Activated CD8-positive, alpha-beta memory T cell treated with anti-CD3 and anti-CD28 coated beads, Interleukin-2, amount 10 ng/mL, durations not matched to agents 7 days and 5 days (primary cell): ENCODE results near the gene BACE1. TPM values are rescaled to one million over a fixed set of nuclear protein-coding genes. Genes with fewer than 3 reads are reported as not detected.

ENCODE experiments used
- ATAC-seq: fragments of 150-1000 bp; cut with Tn5 transposase; one replicate; pipeline ENCODE4 v1.10.0; 2021; ENCODE audit warnings: moderate library complexity
- CTCF ChIA-PET: fragments of 350-600 bp; sonication (Branson Sonifier 250); formaldehyde crosslinking; loops from one replicate; lab custom pipeline; 2021; ENCODE audit warnings: antibody characterized with exemption; lab: Charles Lee
- DNase-seq: peaks from one replicate; pipeline ENCODE4 v3.0.0-alpha.2; 2020
- H3K27ac Mint-ChIP-seq: one replicate; pipeline ENCODE4 v1.8.0; 2021; ENCODE audit warnings: mild to moderate bottlenecking, mixed read lengths
- H3K27me3 Mint-ChIP-seq: one replicate; pipeline ENCODE4 v1.8.0; 2021; ENCODE audit warnings: mixed read lengths
- H3K36me3 Mint-ChIP-seq: one replicate; pipeline ENCODE4 v1.8.0; 2021; ENCODE audit warnings: mild to moderate bottlenecking, mixed read lengths
- H3K4me1 Mint-ChIP-seq: one replicate; pipeline ENCODE4 v1.8.0; 2021; ENCODE audit warnings: mixed read lengths
- H3K4me3 Mint-ChIP-seq: one replicate; pipeline ENCODE4 v1.8.0; 2021; ENCODE audit warnings: mild to moderate bottlenecking, moderate library complexity, mixed read lengths
- H3K9me3 Mint-ChIP-seq: one replicate; pipeline ENCODE4 v1.8.0; 2022; ENCODE audit warnings: low read depth, mixed read lengths
- total RNA-seq, 2 experiments: library from RNA; stranded (reverse); gene quantifications; one replicate each; pipeline ENCODE4 v1.2.3, GENCODE V29; 2021

Gene BACE1
- total RNA-seq, 2 experiments from 2014 or later, result 0.79 to 1.7 TPM

DNA sequence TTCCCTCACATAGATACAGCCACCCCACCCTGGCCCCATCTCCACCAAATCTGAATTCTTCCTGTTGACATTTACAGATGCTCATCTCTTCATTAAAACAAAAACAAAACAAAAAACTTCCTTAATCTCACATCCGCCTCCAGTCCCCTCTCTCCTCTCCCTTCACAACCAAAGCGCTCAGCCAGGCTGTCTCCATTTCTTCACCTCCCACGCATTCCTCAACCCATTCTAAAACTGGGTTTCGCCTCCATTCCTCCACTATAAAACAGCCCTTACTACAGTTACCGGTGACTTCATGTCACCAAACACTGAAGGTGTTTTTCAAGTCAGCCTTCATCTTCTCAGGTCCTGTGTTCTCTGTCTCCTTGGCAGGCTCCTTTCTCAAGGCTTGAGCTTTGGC, 15.3 kb downstream of the BACE1 start:
- no peaks in the 10 kb centered on the region for H3K9me3 Mint-ChIP-seq
- DNase-seq, result no peak
- CTCF ChIA-PET, result no interaction called here
- H3K36me3 Mint-ChIP-seq, result no peaks in the 10 kb centered on the region
- H3K4me3 Mint-ChIP-seq, result no peak overlapping the region
- H3K27me3 Mint-ChIP-seq, result no peaks in the 10 kb centered on the region
- ATAC-seq, result no peak
- no peak overlapping the region for H3K27ac Mint-ChIP-seq
- no peaks in the 10 kb centered on the region for H3K4me1 Mint-ChIP-seq

DNA sequence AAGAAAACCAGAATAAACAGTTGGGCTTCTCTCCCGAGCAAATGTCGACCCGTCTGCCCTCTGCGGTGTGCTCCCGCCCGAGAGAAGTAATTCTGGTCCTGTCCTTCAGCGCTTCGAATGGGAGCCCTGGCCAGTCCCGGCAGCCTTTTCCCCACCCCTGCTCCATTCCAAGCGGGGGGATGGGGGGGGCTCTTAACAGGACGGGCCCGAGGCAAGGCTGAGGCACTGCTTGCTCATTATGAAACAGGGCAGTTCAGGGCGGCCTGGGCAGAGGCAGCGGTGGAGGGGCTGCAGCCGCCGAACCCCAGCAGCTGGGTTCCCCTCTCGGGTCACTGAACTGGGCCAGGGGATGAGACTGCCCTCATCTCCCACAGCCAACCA, 15.8 kb downstream of the BACE1 start:
- ATAC-seq (no peak), DNase-seq (no peak)
- H3K4me3 Mint-ChIP-seq, result no peak overlapping the region
- CTCF ChIA-PET, result no interaction called here
- no peaks in the 10 kb centered on the region for H3K4me1 Mint-ChIP-seq
- H3K36me3 Mint-ChIP-seq, result no peaks in the 10 kb centered on the region
- H3K27ac Mint-ChIP-seq, result no peak overlapping the region
- no peaks in the 10 kb centered on the region for H3K9me3 Mint-ChIP-seq
- H3K27me3 Mint-ChIP-seq, result no peaks in the 10 kb centered on the region

DNA sequence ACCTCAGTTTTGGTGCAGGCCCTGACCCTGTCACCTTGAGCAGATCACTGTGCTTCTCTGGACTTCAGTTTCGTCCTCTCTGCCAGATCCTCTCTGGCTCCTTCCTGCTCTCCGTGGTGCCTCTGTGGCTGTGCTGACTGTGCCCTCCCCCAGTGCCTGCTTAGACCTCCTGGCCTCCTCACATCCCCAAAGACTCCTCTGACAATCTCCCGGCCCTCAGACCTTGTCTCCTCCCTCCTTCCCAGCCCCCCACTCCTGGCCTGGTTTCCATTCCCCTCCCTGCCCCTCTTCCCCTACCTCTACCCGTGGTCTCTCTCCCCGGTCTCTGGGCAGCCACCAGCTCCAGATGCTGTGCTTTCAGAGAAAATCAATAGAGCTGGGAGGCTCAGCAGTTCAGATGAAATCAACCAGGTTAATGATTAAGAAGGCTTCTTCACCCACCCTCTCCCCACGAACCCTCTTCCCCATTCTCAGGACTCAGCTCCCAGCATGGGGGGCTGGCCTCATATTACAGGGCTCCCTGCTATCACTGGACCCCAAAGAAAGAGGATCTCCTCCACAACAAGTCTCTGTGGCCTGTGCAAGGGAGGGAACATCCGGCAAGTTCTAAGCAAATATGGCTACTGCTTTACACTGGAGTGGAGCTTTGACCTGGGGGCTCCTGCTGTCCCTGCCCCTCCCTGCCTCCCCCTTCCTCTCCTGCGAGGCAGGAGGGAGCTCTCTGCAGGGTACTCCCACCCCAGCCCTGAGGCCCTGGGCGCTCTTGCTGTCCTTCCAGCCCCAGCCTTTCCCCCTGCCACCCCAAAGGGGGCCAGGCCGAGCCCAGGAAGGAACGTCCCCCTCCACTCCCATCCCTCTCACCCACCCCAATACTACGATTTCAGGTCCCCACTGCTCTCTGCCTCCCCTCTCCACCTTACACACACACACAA, 16.4 kb downstream of the BACE1 start:
- no peaks in the 10 kb centered on the region for H3K9me3 Mint-ChIP-seq
- H3K27me3 Mint-ChIP-seq, result no peaks in the 10 kb centered on the region
- no peaks in the 10 kb centered on the region for H3K36me3 Mint-ChIP-seq
- H3K4me3 Mint-ChIP-seq, result no peak overlapping the region
- H3K4me1 Mint-ChIP-seq, result no peaks in the 10 kb centered on the region
- no peak for ATAC-seq
- DNase-seq, result no peak
- H3K27ac Mint-ChIP-seq, result no peak overlapping the region
- CTCF ChIA-PET, result no interaction called here

DNA sequence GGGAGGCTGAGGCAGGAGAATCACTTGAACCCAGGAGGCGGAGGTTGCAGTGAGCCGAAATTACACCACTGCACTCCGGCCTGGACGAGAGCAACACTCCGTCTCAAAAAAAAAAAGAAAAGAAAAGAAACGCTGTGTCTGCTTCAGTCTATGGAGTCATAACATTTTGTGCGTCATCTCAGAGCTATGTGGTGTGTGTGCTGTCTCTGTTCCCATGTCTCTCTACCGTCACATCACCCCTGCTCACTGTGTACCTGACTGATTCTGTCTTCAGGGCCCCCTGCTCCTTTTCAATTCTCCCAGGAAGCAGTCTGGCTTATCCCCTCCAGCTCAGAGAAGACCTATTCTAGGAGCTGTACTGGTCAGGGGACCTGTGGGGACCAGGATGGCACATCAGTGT, 17.9 kb downstream of the BACE1 start:
- no peaks in the 10 kb centered on the region for H3K9me3 Mint-ChIP-seq
- no peaks in the 10 kb centered on the region for H3K27me3 Mint-ChIP-seq
- H3K36me3 Mint-ChIP-seq, result no peaks in the 10 kb centered on the region
- no peak overlapping the region for H3K4me3 Mint-ChIP-seq
- H3K4me1 Mint-ChIP-seq, result no peaks in the 10 kb centered on the region
- DNase-seq, result no peak
- CTCF ChIA-PET, result no interaction called here
- no peak overlapping the region for H3K27ac Mint-ChIP-seq
- no peak for ATAC-seq

DNA sequence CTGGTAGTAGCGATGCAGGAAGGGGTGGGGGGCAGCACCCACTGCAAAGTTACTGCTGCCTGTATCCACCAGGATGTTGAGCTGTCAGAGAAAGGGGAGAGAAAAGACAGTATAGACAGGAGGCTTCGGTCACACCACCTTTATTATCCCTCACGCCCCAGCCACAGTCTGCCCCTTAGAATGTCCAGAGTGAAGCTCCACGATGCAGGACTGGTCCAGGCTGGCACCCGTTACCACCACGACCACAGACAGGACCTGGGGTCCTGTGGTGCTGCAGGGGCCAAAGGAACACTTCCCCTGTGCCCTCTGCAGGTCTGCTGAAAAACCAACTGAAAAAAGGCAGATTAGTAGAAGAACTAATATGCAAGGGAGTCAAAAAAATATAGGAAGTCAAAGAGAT, 19.2 kb downstream of the BACE1 start:
- CTCF ChIA-PET, result no interaction called here
- Mint-ChIP-seq H3K4me1 (no peaks in the 10 kb centered on the region), H3K27ac (no peak overlapping the region), H3K9me3 (no peaks in the 10 kb centered on the region), H3K4me3 (no peak overlapping the region), H3K27me3 (no peaks in the 10 kb centered on the region), H3K36me3 (no peaks in the 10 kb centered on the region)
- DNase-seq, result no peak
- ATAC-seq, result no peak

DNA sequence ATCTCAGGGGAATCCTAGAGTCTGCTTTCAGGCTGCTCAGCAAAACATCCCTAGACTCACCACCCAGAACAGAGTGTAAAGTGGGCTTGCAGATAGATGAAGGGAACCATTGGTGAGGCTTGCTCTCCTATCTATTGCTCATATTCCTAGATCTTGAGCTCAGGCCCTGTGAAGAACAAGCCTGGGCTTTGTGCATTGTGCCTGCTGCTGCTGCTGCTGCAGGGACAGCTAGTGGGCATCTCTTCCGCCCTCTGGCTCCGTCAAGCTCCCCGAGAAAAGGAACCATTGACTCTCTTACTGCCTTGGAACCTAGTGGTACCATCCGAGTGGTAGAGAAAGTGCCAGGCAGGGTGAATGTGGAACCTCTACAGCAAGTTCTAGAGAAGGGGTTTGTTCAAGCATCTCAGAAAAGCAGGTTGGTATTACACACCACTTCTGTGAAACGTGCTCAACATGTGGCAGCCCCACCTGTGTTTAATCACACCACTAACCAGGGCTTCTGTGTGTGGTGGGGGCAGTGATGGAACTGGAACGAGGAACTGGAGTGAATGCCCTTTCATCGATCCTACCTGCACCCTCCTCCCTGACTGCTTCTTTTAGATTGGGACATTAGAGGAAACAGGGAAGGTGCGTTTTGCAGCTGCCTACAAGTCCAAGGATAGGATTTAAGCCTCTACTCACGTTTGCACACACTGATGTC, 20.5 kb downstream of the BACE1 start:
- no peak overlapping the region for H3K27ac Mint-ChIP-seq
- no peaks in the 10 kb centered on the region for H3K36me3 Mint-ChIP-seq
- H3K4me1 Mint-ChIP-seq, result no peaks in the 10 kb centered on the region
- H3K9me3 Mint-ChIP-seq, result no peaks in the 10 kb centered on the region
- DNase-seq, result no peak
- CTCF ChIA-PET, result no interaction called here
- no peak for ATAC-seq
- H3K4me3 Mint-ChIP-seq, result no peak overlapping the region
- H3K27me3 Mint-ChIP-seq, result no peaks in the 10 kb centered on the region

DNA sequence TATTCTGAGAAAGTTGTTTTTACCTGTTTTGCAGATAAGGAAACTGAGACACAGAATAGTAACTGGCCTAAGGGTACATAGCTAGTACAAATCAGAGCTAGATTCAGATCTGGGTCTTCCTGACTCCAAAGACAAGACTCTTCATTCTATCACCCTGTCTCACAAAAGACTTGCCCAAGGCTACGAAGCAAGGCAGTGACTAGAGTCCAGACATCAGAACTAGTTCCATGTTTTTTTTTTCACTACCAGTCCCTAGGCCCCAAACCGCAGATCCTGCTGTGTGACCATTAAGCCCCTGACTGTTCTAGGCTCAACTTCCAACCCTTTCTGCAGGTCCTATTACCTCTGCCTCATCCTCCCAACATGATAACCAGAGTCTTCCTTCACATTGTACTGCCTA, 23.4 kb downstream of the BACE1 start:
- Mint-ChIP-seq H3K36me3 (no peaks in the 10 kb centered on the region), H3K27ac (no peak overlapping the region)
- CTCF ChIA-PET, result no interaction called here

DNA sequence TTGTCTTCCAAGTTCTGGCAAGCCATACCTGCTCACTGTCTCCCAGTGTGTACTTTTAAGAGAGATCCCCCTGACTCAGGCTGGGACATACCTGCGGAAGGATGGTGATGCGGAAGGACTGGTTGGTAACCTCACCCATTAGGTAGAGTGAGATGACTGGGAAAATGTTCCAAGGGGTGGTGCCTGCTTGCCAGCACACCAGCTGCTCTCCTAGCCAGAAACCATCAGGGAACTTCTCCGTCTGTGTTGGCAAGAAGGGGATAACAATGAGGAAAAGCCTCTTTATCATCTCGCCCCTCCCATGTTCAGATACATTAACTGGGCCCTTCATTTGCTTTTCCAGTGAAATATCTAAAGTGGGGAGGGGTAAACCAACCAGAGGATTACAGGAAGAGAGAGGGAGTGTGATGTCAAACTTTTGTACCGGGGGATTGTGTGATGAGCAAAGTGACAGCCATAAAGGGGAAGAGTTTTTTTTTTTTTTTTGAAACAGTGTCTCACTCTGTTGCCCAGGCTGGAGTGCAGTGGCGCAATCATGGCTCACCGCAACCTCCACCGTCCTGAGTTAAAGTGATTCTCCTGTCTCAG, 25.2 kb downstream of the BACE1 start, which contains the start of gene BACE1-AS:
Gene BACE1-AS, plus strand, starts transcription at position 538 of the 588 bp plus-strand sequence.
- Mint-ChIP-seq H3K36me3 (peaks cover 4% of the 10 kb centered on the region), H3K9me3 (no peaks in the 10 kb centered on the region), H3K27me3 (no peaks in the 10 kb centered on the region), H3K4me3 (no peak within 1 kb of the TSS), H3K4me1 (no peaks in the 10 kb centered on the region), H3K27ac (no peak within 1 kb of the TSS)
- no peak for DNase-seq
- CTCF ChIA-PET, result no interaction called here
- no peak for ATAC-seq

More for the DNA sequence above, 23.4 kb downstream of the BACE1 start:
- Mint-ChIP-seq H3K4me1 (no peaks in the 10 kb centered on the region), H3K27me3 (no peaks in the 10 kb centered on the region), H3K9me3 (no peaks in the 10 kb centered on the region), H3K4me3 (no peak overlapping the region)
- no peak for ATAC-seq
- no peak for DNase-seq

DNA sequence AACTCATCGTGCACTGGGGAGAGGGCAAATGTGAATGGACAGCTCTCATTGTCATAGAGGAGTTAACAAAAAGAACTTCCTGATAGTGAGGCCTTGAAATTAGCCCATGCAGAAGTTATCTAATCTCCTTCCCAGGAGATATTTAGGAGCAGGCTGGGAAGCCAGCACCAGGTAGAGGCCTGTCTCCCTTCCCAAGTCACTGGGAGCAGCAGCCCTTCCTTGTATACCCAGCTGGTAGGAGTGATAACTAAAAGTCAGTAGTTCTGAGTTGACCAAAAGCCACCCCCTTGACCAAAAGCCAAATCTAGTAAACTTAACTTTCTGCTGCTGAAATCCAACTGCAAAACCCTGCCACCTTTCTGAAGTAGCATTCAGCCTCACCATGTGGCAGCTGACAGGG, 26.3 kb downstream of the BACE1 start:
- Mint-ChIP-seq H3K4me3 (no peak overlapping the region), H3K27ac (no peak overlapping the region), H3K4me1 (no peaks in the 10 kb centered on the region), H3K27me3 (no peaks in the 10 kb centered on the region), H3K9me3 (no peaks in the 10 kb centered on the region), H3K36me3 (peaks cover 11% of the 10 kb centered on the region)
- CTCF ChIA-PET, result no interaction called here
- DNase-seq (no peak), ATAC-seq (no peak)

DNA sequence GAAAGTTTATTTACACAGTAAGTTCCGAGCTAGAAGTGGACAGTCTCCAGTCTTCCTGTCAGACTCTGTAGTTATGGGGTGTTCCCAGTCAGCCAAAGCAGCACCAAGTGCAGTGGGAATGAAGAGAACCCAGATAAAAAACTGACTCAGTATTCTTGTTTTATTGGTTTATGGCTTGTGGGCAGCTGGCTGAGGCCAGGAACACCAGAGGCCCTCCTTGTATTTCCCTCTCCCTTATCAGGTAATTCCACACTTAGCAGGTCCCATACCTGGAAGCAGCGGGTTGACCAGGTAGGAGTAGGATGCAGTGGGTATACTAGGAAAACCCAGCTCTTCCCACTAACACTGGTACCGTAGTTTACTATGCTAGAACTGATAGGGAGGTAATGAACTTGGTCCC, 28.4 kb downstream of the BACE1 start:
- CTCF ChIA-PET, result interaction anchor here (1.4 kb wide), 1 partner anchor 25 kb away, joined by 4 read pairs; no protein-coding TSS in a partner anchor
- peaks cover 16% of the 10 kb centered on the region for H3K36me3 Mint-ChIP-seq
- no peak overlapping the region for H3K4me3 Mint-ChIP-seq
- no peaks in the 10 kb centered on the region for H3K9me3 Mint-ChIP-seq
- no peak for DNase-seq
- no peaks in the 10 kb centered on the region for H3K27me3 Mint-ChIP-seq
- H3K4me1 Mint-ChIP-seq, result no peaks in the 10 kb centered on the region
- ATAC-seq, result no peak
- no peak overlapping the region for H3K27ac Mint-ChIP-seq

DNA sequence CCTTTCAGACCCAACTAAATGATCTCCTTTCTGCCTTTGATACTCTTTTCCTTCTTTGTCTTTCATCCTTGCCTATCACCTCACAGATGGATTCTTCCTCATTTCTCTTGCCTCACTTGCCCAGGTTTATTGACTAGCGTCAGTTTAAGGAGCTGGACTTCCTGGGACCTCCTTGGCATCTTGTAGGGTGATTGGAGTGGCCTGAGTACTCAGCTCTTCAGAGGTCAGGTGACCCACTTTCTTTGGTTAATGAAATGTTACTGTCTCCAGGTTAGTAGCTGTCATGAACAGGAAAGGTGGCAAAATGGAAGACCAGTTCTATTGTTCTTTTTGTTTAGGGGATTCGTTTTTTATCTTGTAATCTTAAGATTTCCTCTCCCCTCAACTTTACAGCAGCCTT, 29.5 kb downstream of the BACE1 start:
- DNase-seq, result no peak
- CTCF ChIA-PET, result no interaction called here
- Mint-ChIP-seq H3K36me3 (peaks cover 25% of the 10 kb centered on the region), H3K27me3 (no peaks in the 10 kb centered on the region), H3K9me3 (no peaks in the 10 kb centered on the region), H3K4me3 (no peak overlapping the region), H3K4me1 (no peaks in the 10 kb centered on the region), H3K27ac (no peak overlapping the region)
- ATAC-seq, result no peak

DNA sequence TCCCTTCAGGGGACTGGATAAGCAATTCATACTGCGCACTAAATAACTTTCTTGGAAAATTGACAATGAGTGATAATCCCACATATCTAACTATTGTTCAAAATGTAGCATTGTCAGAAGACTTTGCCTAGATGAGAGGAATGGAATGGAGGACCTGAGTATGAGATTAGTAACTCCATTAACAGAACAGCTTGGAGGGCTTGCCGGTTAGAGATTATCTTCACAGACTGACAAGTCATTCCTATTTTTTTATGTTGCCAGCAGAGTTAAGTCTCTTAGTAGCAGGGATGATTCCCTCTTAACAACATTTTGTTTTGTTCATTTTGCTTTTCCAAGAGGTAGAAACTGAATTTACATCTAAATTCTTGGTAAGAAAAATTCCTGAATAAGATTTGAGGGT, 32.0 kb downstream of the BACE1 start:
- CTCF ChIA-PET, result no interaction called here
- DNase-seq (no peak), ATAC-seq (no peak)
- Mint-ChIP-seq H3K4me1 (peaks cover 18% of the 10 kb centered on the region), H3K4me3 (no peak overlapping the region), H3K27me3 (no peaks in the 10 kb centered on the region), H3K9me3 (no peaks in the 10 kb centered on the region), H3K27ac (no peak overlapping the region), H3K36me3 (peaks cover 29% of the 10 kb centered on the region)

DNA sequence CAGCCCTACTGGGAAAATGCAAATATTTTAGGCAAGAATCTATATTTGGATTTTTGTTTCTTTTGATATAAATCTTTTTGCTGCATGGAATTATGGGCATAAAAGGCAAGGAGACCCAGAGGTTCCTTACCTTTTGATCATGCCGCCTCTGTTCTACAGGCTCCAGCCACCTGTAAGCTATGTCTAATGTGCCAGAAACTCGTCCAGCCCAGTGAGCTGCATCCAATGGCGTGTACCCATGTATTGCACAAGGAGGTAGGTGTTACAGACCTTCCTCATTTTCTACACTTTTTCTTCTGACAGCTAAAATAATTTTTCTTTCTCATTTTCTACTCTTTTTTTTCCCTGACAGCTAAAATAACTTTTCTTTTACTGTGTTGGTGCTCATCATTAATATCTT, 33.1 kb downstream of the BACE1 start:
- H3K4me1 Mint-ChIP-seq, result peaks cover 21% of the 10 kb centered on the region
- no peaks in the 10 kb centered on the region for H3K9me3 Mint-ChIP-seq
- no peak overlapping the region for H3K27ac Mint-ChIP-seq
- DNase-seq (no peak), ATAC-seq (no peak)
- peaks cover 29% of the 10 kb centered on the region for H3K36me3 Mint-ChIP-seq
- CTCF ChIA-PET, result interaction anchor here (1.1 kb wide), 2 partner anchors 36 to 51 kb away, joined by 3 read pairs; partner anchors contain the start of gene PCSK7
- H3K27me3 Mint-ChIP-seq, result no peaks in the 10 kb centered on the region
- no peak overlapping the region for H3K4me3 Mint-ChIP-seq
